Transverse colon (tissue), 4 donors: ENCODE results near the gene DPT. TPM values are rescaled to one million over a fixed set of nuclear protein-coding genes. Genes with fewer than 3 reads are reported as not detected.

Source experiments
- DNase-seq: peaks from one replicate; pipeline ENCODE4 v3.0.0-alpha.2; 2019
- H3K27ac ChIP-seq, 4 donors: fragments of 200-600 bp; sonication (generic); 2 replicates each; pipeline ENCODE4 v1.5.1; 2016 to 2018; ENCODE audit warnings: inconsistent platforms in 4 of 4
- H3K27me3 ChIP-seq: fragments of 200-600 bp; sonication (generic); 2 replicates; pipeline ENCODE4 v1.5.1; 2017; ENCODE audit warnings: inconsistent platforms
- H3K36me3 ChIP-seq, 4 donors: fragments of 200-600 bp; sonication (generic); 2 replicates each; pipeline ENCODE4 v1.5.1; 2017 to 2019; ENCODE audit warnings: inconsistent platforms in 4 of 4
- H3K4me1 ChIP-seq, 4 donors: fragments of 200-600 bp; sonication (generic); 2 replicates each; pipeline ENCODE4 v1.5.1; 2017 to 2020; ENCODE audit warnings: inconsistent platforms in 4 of 4
- H3K4me3 ChIP-seq, 4 donors: fragments of 200-600 bp; sonication (generic); 1 replicate in 1 of 4; 2 replicates in 3 of 4; pipeline versions ENCODE4 v1.5.1 to v1.6.1; 2017 to 2019; ENCODE audit warnings: inconsistent platforms in 4 of 4
- H3K9me3 ChIP-seq, 2 donors: fragments of 200-600 bp; sonication (generic); 2 replicates each; pipeline ENCODE4 v1.5.1; 2017 to 2019; ENCODE audit warnings: inconsistent platforms in 2 of 2
- CTCF ChIP-seq, 5 experiments: fragments of 200-600 bp in 3 of 5; fragments of 450-650 bp in 2 of 5; sonication (generic) in 3 of 5; IDR thresholded peaks; 1 replicate in 2 of 5; 2 replicates in 3 of 5; pipeline ENCODE4 v1.5.1; 2016 to 2017; ENCODE audit warnings: antibody characterized with exemption in 5 of 5, inconsistent platforms in 3 of 5, mild to moderate bottlenecking in 2 of 5, moderate library complexity in 1 of 5
- EP300 ChIP-seq: sonication (generic); formaldehyde crosslinking; IDR thresholded peaks from one replicate; pipeline ENCODE4 v1.6.1; 2017; ENCODE audit warnings: antibody characterized with exemption, low read depth
- POLR2A ChIP-seq: fragments of 450-650 bp; IDR thresholded peaks from one replicate; pipeline ENCODE4 v1.6.1; 2016; ENCODE audit warnings: antibody characterized with exemption, mild to moderate bottlenecking, moderate library complexity
- POLR2AphosphoS5 ChIP-seq, 3 donors: sonication (generic); formaldehyde crosslinking; IDR thresholded peaks; one replicate each; pipeline ENCODE4 v1.6.1; 2016; ENCODE audit warnings: antibody characterized with exemption in 3 of 3
- WGBS, 2 donors: methylation state at CpG; one replicate each; pipeline ENCODE4 v1.1.5; 2018; ENCODE audit warnings: low coverage in 1 of 2; 5-methylcytosine and 5-hydroxymethylcytosine counted together
- in situ Hi-C, 4 donors: fragments of 200-750 bp; cut with MboI; loops; one replicate each; pipeline versions ENCODE4 v1.15.0 to v1.15.1; 2017; ENCODE audit warnings: low sequenced_read_pairs in 3 of 4, low pct_ligation_motif_present in 1 of 4, low pct_unique_long_range_greater_than_20kb in 1 of 4
- intact Hi-C: fragments of 100-400 bp; cut with DNase I; formaldehyde crosslinking; loops from one replicate; pipeline ENCODE4 v1.15.1; 2023; ENCODE audit warnings: low total_unique reads
- total RNA-seq, 4 donors: library from RNA; depleted of rRNA; stranded (reverse); fragments of >200 nt; gene quantifications; one replicate each; pipeline ENCODE4 v1.1.0, GENCODE V29; 2016

The DPT gene
- total RNA-seq, 4 donors from 2014 or later = 25.8 to 122 (median 59.8) TPM

GRCh38 chr1:168709405-168710363 is 19.3 kb downstream of the DPT start:
- in situ Hi-C loops = no loop called here
- Histone ChIP-seq H3K36me3 (no peaks in the 10 kb centered on the region), H3K4me3 (no peak overlapping the region), H3K27ac (peak overlapping the region; percentile 65 to 78 (median 74)), H3K4me1 (peaks cover 2 to 29% (median 24%) of the 10 kb centered on the region in 4 donors), H3K9me3 (no peaks in the 10 kb centered on the region), H3K27me3 (no peaks in the 10 kb centered on the region)
- 23 to 29% methylated on average over 5 to 9 of the region's 9 CpGs for WGBS, 2 donors
- TF ChIP-seq CTCF (IDR thresholded peaks at IDR 0.05) = no peak
- TF ChIP-seq POLR2AphosphoS5 (IDR thresholded peaks at IDR 0.05) = peak; percentile 16 to 53 (median 23)
- no peak for DNase-seq
- intact Hi-C loops = no loop called here

DNA sequence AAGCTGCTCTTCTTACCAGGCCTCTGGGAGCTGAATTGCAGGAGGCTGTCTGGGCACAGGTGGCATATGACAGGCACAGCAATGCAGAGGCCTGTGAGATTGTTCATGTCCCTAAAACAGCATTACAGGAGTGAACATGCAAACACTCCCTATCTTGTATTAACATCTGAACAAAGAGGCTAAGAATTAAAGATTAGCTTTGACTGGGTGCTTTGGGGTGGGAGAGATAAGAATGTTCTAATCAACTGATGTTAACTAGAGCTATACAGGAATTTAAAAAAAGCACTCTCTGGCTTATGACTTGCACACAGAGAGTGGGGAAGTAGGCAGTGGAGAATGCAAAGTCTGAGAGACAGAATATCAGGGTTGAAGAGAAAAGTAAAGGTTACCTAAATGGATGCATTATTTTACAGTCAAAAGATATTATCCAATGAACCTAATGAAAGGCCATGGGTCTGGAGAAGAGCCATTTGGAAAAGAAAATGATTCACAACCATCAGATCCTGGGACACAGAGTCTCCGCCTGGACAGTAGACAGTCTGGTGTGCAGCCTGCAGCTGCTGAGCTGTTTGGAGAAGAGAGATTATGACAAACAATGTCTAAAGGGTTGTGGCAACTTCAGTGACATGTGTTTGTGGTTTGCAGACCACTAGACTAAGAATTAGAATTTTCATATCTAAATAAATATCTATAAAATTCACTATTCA is 20.2 kb downstream of the DPT start:
- DNase-seq = no peak
- TF ChIP-seq CTCF (IDR thresholded peaks at IDR 0.05) (no peak), POLR2AphosphoS5 (IDR thresholded peaks at IDR 0.05) (peak in 1 of 3 donors; percentile 19), POLR2A (no peak)
- Histone ChIP-seq H3K4me1 (peaks cover 2 to 29% (median 24%) of the 10 kb centered on the region in 4 donors), H3K36me3 (no peaks in the 10 kb centered on the region), H3K4me3 (no peak overlapping the region), H3K27me3 (no peaks in the 10 kb centered on the region), H3K27ac (peak overlapping the region; percentile 65 to 78 (median 74)), H3K9me3 (no peaks in the 10 kb centered on the region)
- in situ Hi-C loops = no loop called here
- intact Hi-C loops = no loop called here
- WGBS, 2 donors = 29 to 38% methylated on average over 1 of the region's 1 CpG

- Histone ChIP-seq H3K4me3 (no peak overlapping the region), H3K36me3 (no peaks in the 10 kb centered on the region), H3K4me1 (peaks cover 2 to 25% (median 22%) of the 10 kb centered on the region in 4 donors), H3K27ac (peak overlapping the region in 1 of 4 donors; percentile 8), H3K27me3 (no peaks in the 10 kb centered on the region), H3K9me3 (no peaks in the 10 kb centered on the region)
- no peak for DNase-seq
- in situ Hi-C loops (no loop called here), intact Hi-C loops (no loop called here)
- WGBS, 2 donors = 60 to 61% methylated on average over 1 to 3 of the region's 3 CpGs
- TF ChIP-seq POLR2AphosphoS5 (IDR thresholded peaks at IDR 0.05) (no peak), CTCF (IDR thresholded peaks at IDR 0.05) (no peak), POLR2A (no peak), EP300 (no peak)
These were observed 22.5 kb downstream of the DPT start for GRCh38 chr1:168706391-168706992.
